Hepatocyte (in vitro differentiated cells): ENCODE data around the gene TGIF1.

Experiments
- EZH2 ChIP-seq: fragments of 200-600 bp; sonication (generic); IDR thresholded peaks from 2 replicates; pipeline ENCODE4 v1.6.1; 2016; ENCODE audit warnings: antibody characterized with exemption, mild to moderate bottlenecking, borderline replicate concordance
- TF ChIP-seq, protein P1 (sequence below): fragments of 200-600 bp; sonication (generic); IDR thresholded peaks from 2 replicates; pipeline ENCODE4 v1.5.1; 2016; ENCODE audit warnings: antibody characterized with exemption, mild to moderate bottlenecking; ENCODE audit not compliant: poor library complexity

- TF ChIP-seq, protein P1, sequence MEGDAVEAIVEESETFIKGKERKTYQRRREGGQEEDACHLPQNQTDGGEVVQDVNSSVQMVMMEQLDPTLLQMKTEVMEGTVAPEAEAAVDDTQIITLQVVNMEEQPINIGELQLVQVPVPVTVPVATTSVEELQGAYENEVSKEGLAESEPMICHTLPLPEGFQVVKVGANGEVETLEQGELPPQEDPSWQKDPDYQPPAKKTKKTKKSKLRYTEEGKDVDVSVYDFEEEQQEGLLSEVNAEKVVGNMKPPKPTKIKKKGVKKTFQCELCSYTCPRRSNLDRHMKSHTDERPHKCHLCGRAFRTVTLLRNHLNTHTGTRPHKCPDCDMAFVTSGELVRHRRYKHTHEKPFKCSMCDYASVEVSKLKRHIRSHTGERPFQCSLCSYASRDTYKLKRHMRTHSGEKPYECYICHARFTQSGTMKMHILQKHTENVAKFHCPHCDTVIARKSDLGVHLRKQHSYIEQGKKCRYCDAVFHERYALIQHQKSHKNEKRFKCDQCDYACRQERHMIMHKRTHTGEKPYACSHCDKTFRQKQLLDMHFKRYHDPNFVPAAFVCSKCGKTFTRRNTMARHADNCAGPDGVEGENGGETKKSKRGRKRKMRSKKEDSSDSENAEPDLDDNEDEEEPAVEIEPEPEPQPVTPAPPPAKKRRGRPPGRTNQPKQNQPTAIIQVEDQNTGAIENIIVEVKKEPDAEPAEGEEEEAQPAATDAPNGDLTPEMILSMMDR: no peak
- no peak for TF ChIP-seq EZH2
Observed at GRCh38 chr18:3440341-3440740, 9.6 kb upstream of the TGIF1 start.
